Measurements from ENCODE around the gene NCOA6.

- no peak for TF ChIP-seq POLR2A (IDR thresholded peaks at IDR 0.05)
- TF ChIP-seq, protein P1, sequence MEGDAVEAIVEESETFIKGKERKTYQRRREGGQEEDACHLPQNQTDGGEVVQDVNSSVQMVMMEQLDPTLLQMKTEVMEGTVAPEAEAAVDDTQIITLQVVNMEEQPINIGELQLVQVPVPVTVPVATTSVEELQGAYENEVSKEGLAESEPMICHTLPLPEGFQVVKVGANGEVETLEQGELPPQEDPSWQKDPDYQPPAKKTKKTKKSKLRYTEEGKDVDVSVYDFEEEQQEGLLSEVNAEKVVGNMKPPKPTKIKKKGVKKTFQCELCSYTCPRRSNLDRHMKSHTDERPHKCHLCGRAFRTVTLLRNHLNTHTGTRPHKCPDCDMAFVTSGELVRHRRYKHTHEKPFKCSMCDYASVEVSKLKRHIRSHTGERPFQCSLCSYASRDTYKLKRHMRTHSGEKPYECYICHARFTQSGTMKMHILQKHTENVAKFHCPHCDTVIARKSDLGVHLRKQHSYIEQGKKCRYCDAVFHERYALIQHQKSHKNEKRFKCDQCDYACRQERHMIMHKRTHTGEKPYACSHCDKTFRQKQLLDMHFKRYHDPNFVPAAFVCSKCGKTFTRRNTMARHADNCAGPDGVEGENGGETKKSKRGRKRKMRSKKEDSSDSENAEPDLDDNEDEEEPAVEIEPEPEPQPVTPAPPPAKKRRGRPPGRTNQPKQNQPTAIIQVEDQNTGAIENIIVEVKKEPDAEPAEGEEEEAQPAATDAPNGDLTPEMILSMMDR (IDR thresholded peaks at IDR 0.05) = no peak
These were observed 112.8 kb downstream of the NCOA6 start for GRCh38 chr20:34712525-34713192.

All from uterus (tissue), 2 donors.